Measurements from ENCODE around the gene GSK3B. TPM values are rescaled to one million over a fixed set of nuclear protein-coding genes. Genes with fewer than 3 reads are reported as not detected.
"Not testable (repeated sequence)": the region's sequence is repeated elsewhere in the genome, so short reads cannot be mapped to it uniquely, and the experiment has no call there.

GSK3B gene
- total and polyA plus RNA-seq, 2 experiments from 2014 or later, result 29.0 to 45.3 TPM

GRCh38 chr3:120051570-120051969 lies 42.7 kb downstream of the GSK3B start:
- H3K9me2 ChIP-seq (ENCODE audit: insufficient read depth); ATAC-seq; H3K36me3 ChIP-seq (ENCODE audit: insufficient read depth); H3K4me1 ChIP-seq (ENCODE audit: insufficient read depth); H3K4me2 ChIP-seq; H3K4me3 Mint-ChIP-seq; H3K27ac ChIP-seq (ENCODE audit: low read depth); H2AFZ ChIP-seq; DNase-seq (ENCODE audit: low spot score); H3K4me3 ChIP-seq; H3K27ac Mint-ChIP-seq; H3F3A ChIP-seq (replicated peaks; ENCODE audit: low read depth); H3K27me3 Mint-ChIP-seq (ENCODE audit: insufficient read depth, low read depth, poor library complexity); H3K27me3 ChIP-seq (ENCODE audit: insufficient read depth): not testable (repeated sequence)
- Histone ChIP-seq H3K79me2 (replicated peaks; ENCODE audit: insufficient read depth) (peaks cover 100% of the 10 kb centered on the region), H4K20me1 (replicated peaks; ENCODE audit: insufficient read depth) (peaks cover 25% of the 10 kb centered on the region)
- H3K9me3 Mint-ChIP-seq, result peaks cover 16% of the 10 kb centered on the region
- H3K36me3 Mint-ChIP-seq (ENCODE audit: low read depth), result peaks cover 33% of the 10 kb centered on the region
- peaks cover 24% of the 10 kb centered on the region for H3K4me1 Mint-ChIP-seq

- Mint-ChIP-seq H3K27ac (no peak overlapping the region), H3K36me3 (ENCODE audit: low read depth) (peaks cover 39% of the 10 kb centered on the region), H3K9me3 (peaks cover 26% of the 10 kb centered on the region), H3K4me1 (peaks cover 24% of the 10 kb centered on the region), H3K4me3 (no peak overlapping the region), H3K27me3 (ENCODE audit: insufficient read depth, low read depth, poor library complexity) (no peaks in the 10 kb centered on the region)
- Histone ChIP-seq H3K27me3 (ENCODE audit: insufficient read depth) (no peaks in the 10 kb centered on the region), H3F3A (replicated peaks; ENCODE audit: low read depth) (no peaks in the 10 kb centered on the region), H3K27ac (ENCODE audit: low read depth) (no peak overlapping the region), H3K36me3 (ENCODE audit: insufficient read depth) (no peaks in the 10 kb centered on the region), H4K20me1 (replicated peaks; ENCODE audit: insufficient read depth) (peaks cover 19% of the 10 kb centered on the region), H3K4me3 (no peak overlapping the region), H3K4me2 (no peak overlapping the region), H3K4me1 (ENCODE audit: insufficient read depth) (0 out of 2 replicates have a peak, but pooled peaks cover 3% of the 10 kb centered on the region), H3K79me2 (replicated peaks; ENCODE audit: insufficient read depth) (peaks cover 100% of the 10 kb centered on the region), H3K9me2 (ENCODE audit: insufficient read depth) (no peaks in the 10 kb centered on the region), H2AFZ (no peak overlapping the region)
- TF ChIP-seq JUNB (IDR thresholded peaks at IDR 0.05; ENCODE audit: unreplicated experiment) (no peak), POLR2AphosphoS5 (IDR thresholded peaks at IDR 0.05; ENCODE audit: low read depth) (no peak), STAT1 (IDR thresholded peaks at IDR 0.05; ENCODE audit: unreplicated experiment) (no peak), ETS1 (IDR thresholded peaks at IDR 0.05) (no peak), ZNF331 (CRISPR knock-in tag; IDR thresholded peaks at IDR 0.05; ENCODE audit: low read depth) (no peak), EZH2phosphoT487 (IDR thresholded peaks at IDR 0.05; ENCODE audit: unreplicated experiment) (no peak), ZNF114 (CRISPR knock-in tag; IDR thresholded peaks at IDR 0.05) (no peak), EZH2 (IDR thresholded peaks at IDR 0.05; ENCODE audit: low read depth, unreplicated experiment) (no peak)
- no peak for ATAC-seq
- no peak for DNase-seq (ENCODE audit: low spot score)
Measured at GRCh38 chr3:120049881-120050539, 44.2 kb downstream of the GSK3B start.

- Mint-ChIP-seq H3K27me3 (ENCODE audit: insufficient read depth, low read depth, poor library complexity) (no peaks in the 10 kb centered on the region), H3K4me3 (no peak overlapping the region), H3K36me3 (ENCODE audit: low read depth) (peaks cover 39% of the 10 kb centered on the region), H3K27ac (no peak overlapping the region), H3K4me1 (peaks cover 24% of the 10 kb centered on the region), H3K9me3 (peaks cover 28% of the 10 kb centered on the region)
- H3K4me3 ChIP-seq, result no peak overlapping the region
- 0 out of 2 replicates have a peak, but pooled peaks cover 3% of the 10 kb centered on the region for H3K4me1 ChIP-seq (ENCODE audit: insufficient read depth)
- DNase-seq (ENCODE audit: low spot score) (no peak), ATAC-seq (no peak)
- H3K9me2 ChIP-seq (ENCODE audit: insufficient read depth), result peaks cover 4% of the 10 kb centered on the region; the same call in 1 of the 2 replicates
- no peaks in the 10 kb centered on the region for H3K36me3 ChIP-seq (ENCODE audit: insufficient read depth)
- H3K4me2 ChIP-seq, result no peak overlapping the region
- H3K27ac ChIP-seq (ENCODE audit: low read depth), result no peak overlapping the region
- H3K79me2 ChIP-seq (replicated peaks; ENCODE audit: insufficient read depth), result peaks cover 100% of the 10 kb centered on the region
- no peak overlapping the region for H2AFZ ChIP-seq
- H3K27me3 ChIP-seq (ENCODE audit: insufficient read depth), result no peaks in the 10 kb centered on the region
- peaks cover 23% of the 10 kb centered on the region for H4K20me1 ChIP-seq (replicated peaks; ENCODE audit: insufficient read depth)
- no peaks in the 10 kb centered on the region for H3F3A ChIP-seq (replicated peaks; ENCODE audit: low read depth)
- TF ChIP-seq ZNF114 (CRISPR knock-in tag; IDR thresholded peaks at IDR 0.05) (no peak), REST (IDR thresholded peaks at IDR 0.05; ENCODE audit: unreplicated experiment) (no peak), ETS1 (IDR thresholded peaks at IDR 0.05) (no peak), CREB1 (CRISPR knock-in tag; IDR thresholded peaks at IDR 0.05; ENCODE audit: low read depth) (no peak), EZH2phosphoT487 (IDR thresholded peaks at IDR 0.05; ENCODE audit: unreplicated experiment) (no peak)
Measured at GRCh38 chr3:120049072-120049471, 45.2 kb downstream of the GSK3B start.

Data from GM23338 (cell line).